Karpas-422 (cell line): Measurements from ENCODE around the gene EXOC6. TPM values are rescaled to one million over a fixed set of nuclear protein-coding genes. Genes with fewer than 3 reads are reported as not detected.

Experiments
- DNase-seq: peaks from one replicate; pipeline ENCODE4 v3.0.0-alpha.2; 2015
- H2AFZ ChIP-seq: fragments of 200-600 bp; sonication (generic); 2 replicates; pipeline ENCODE4 v1.6.1; 2014; ENCODE audit warnings: antibody characterized with exemption, low read length, mixed read lengths
- H3K27ac ChIP-seq: fragments of 200-600 bp; sonication (generic); 2 replicates; pipeline ENCODE4 v1.5.1; 2014; ENCODE audit warnings: mild to moderate bottlenecking, low read length, moderate library complexity
- H3K27me3 ChIP-seq: fragments of 200-600 bp; sonication (generic); 2 replicates; pipeline ENCODE4 v1.6.1; 2014; ENCODE audit warnings: low read length, mixed read lengths
- H3K36me3 ChIP-seq: fragments of 200-600 bp; sonication (generic); 2 replicates; pipeline ENCODE4 v1.6.1; 2014; ENCODE audit warnings: low read length, mixed read lengths; ENCODE audit not compliant: insufficient read depth
- H3K4me1 ChIP-seq: fragments of 200-600 bp; sonication (generic); 2 replicates; pipeline ENCODE4 v1.6.1; 2014; ENCODE audit warnings: mild to moderate bottlenecking, low read length, mixed read lengths
- H3K4me2 ChIP-seq: fragments of 200-600 bp; sonication (generic); 2 replicates; pipeline ENCODE4 v1.6.1; 2014; ENCODE audit warnings: low read length, low read depth, mild to moderate bottlenecking; ENCODE audit not compliant: poor library complexity, severe bottlenecking
- H3K4me3 ChIP-seq: fragments of 200-600 bp; sonication (generic); 2 replicates; pipeline ENCODE4 v1.5.1; 2014; ENCODE audit warnings: mild to moderate bottlenecking, antibody characterized with exemption, low read length, mixed read lengths
- H3K79me2 ChIP-seq: fragments of 200-600 bp; sonication (generic); 2 replicates; pipeline ENCODE4 v1.6.1; 2014; ENCODE audit warnings: mild to moderate bottlenecking, low read length, mixed read lengths
- H3K9ac ChIP-seq: fragments of 200-600 bp; sonication (generic); 2 replicates; pipeline ENCODE4 v1.6.0; 2014; ENCODE audit warnings: low read length
- H3K9me2 ChIP-seq: fragments of 200-600 bp; sonication (generic), shearing (Covaris generic); replicated peaks from 2 replicates; pipeline ENCODE4 v1.6.0; 2014; ENCODE audit warnings: mild to moderate bottlenecking, low read length, moderate library complexity; ENCODE audit not compliant: insufficient read depth
- H3K9me3 ChIP-seq: fragments of 300-700, 200-600 bp; sonication (generic); 2 replicates; pipeline ENCODE4 v1.6.1; 2014; ENCODE audit warnings: low read length, mixed read lengths
- H4K20me1 ChIP-seq: fragments of 200-600 bp; sonication (generic); 2 replicates; pipeline ENCODE4 v1.6.1; 2014; ENCODE audit warnings: mild to moderate bottlenecking, antibody characterized with exemption, low read length, low read depth; ENCODE audit not compliant: insufficient read depth
- total RNA-seq: library from RNA; depleted of rRNA; stranded (reverse); fragments of >200 nt; shearing (Covaris generic); gene quantifications from 2 replicates; pipeline ENCODE4 v1.2.3, GENCODE V29; 2014; ENCODE audit warnings: low replicate concordance

The EXOC6 gene
- total RNA-seq, 1 experiment from 2014 or later = 18.0 TPM

DNA sequence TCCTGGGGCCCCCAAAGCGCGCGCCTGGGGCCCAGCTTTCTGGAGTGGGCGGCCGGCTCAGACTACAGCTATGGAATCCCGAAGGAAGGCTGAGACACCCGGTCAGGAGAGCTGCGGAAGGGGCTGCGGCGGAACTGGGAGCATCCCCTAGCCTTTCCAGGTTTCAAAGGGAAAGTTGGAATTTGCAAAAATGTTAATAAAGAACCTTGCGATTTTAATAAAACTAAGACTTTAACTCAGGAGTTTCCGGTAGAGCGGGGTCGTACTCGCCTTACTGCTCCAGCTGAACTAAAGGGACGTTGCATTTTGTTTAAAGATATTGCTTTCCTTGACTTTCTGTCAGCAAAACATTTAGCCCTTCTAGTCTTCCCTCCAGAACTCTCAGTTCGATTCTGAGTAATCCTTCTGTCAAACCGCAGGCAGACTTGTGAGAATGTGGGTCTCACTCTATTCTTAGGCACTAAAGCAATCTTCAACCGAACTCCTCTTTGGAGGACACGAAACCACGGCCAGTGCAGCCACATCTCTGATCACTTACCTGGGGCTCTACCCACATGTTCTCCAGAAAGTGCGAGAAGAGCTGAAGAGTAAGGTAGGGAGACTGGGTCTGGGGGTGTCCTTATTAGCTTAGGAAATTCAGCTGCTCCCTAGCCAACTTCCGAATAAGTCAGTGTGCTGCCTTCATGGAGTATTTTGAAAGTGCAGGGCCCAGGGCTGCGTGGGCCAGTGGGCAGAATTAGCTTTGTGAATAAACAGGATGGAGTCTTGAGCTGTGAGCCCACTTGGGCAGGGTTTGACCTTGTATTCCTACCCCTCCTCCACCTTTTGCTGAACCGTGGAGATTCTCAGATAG is 227.3 kb downstream of the EXOC6 start:
- H3K27me3 ChIP-seq = no peaks in the 10 kb centered on the region

DNA sequence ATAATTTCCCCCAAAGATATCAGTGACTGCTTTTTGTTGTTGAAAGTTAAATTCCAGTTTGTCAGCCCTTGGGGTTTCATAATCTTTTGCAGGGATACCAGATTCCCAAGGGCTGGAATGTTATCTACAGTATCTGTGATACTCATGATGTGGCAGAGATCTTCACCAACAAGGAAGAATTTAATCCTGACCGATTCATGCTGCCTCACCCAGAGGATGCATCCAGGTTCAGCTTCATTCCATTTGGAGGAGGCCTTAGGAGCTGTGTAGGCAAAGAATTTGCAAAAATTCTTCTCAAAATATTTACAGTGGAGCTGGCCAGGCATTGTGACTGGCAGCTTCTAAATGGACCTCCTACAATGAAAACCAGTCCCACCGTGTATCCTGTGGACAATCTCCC is 228.6 kb downstream of the EXOC6 start:
- Histone ChIP-seq H2AFZ (no peak overlapping the region), H3K9ac (no peak overlapping the region), H3K36me3 (no peaks in the 10 kb centered on the region), H3K27ac (no peak overlapping the region), H4K20me1 (no peaks in the 10 kb centered on the region), H3K9me2 (no peaks in the 10 kb centered on the region), H3K4me3 (no peak overlapping the region), H3K4me2 (no peak overlapping the region), H3K27me3 (no peaks in the 10 kb centered on the region), H3K9me3 (no peaks in the 10 kb centered on the region), H3K79me2 (no peaks in the 10 kb centered on the region), H3K4me1 (peaks cover 4% of the 10 kb centered on the region)
- no peak for DNase-seq

More for the DNA sequence above, 227.3 kb downstream of the EXOC6 start:
- Histone ChIP-seq H3K27ac (no peak overlapping the region), H3K9me2 (no peaks in the 10 kb centered on the region), H4K20me1 (no peaks in the 10 kb centered on the region), H3K4me2 (no peak overlapping the region), H3K36me3 (no peaks in the 10 kb centered on the region), H3K4me3 (no peak overlapping the region), H2AFZ (no peak overlapping the region), H3K79me2 (no peaks in the 10 kb centered on the region), H3K9ac (no peak overlapping the region), H3K9me3 (no peaks in the 10 kb centered on the region), H3K4me1 (peaks cover 4% of the 10 kb centered on the region)
- DNase-seq = no peak

DNA sequence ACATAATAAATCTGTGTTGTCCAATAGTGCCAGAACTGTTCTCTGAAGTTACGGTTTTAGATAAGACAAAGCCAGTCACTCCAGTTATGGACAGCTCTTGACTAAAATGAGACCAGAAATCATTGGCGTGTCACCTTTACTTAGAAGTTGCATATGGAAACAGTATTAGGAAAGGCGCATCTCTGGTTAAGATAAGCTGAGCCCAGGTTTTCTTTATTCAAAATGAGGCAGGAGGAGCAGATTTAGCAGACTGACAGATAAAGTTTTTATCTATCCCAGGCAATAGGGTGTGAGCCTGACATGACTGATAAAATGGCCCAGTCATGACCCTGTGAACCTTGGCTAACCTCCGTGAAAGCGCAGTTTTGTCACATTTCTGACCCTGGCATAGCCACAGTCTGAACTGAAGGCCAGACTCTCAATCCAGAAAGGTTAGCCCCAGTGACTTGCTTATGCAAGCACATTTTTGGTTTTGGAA is 229.6 kb downstream of the EXOC6 start:
- Histone ChIP-seq H3K27me3 (no peaks in the 10 kb centered on the region), H3K9ac (no peak overlapping the region), H3K36me3 (no peaks in the 10 kb centered on the region), H3K9me3 (no peaks in the 10 kb centered on the region), H2AFZ (no peak overlapping the region), H4K20me1 (no peaks in the 10 kb centered on the region), H3K9me2 (no peaks in the 10 kb centered on the region), H3K79me2 (no peaks in the 10 kb centered on the region), H3K27ac (no peak overlapping the region), H3K4me1 (peaks cover 4% of the 10 kb centered on the region), H3K4me3 (no peak overlapping the region), H3K4me2 (no peak overlapping the region)
- no peak for DNase-seq

DNA sequence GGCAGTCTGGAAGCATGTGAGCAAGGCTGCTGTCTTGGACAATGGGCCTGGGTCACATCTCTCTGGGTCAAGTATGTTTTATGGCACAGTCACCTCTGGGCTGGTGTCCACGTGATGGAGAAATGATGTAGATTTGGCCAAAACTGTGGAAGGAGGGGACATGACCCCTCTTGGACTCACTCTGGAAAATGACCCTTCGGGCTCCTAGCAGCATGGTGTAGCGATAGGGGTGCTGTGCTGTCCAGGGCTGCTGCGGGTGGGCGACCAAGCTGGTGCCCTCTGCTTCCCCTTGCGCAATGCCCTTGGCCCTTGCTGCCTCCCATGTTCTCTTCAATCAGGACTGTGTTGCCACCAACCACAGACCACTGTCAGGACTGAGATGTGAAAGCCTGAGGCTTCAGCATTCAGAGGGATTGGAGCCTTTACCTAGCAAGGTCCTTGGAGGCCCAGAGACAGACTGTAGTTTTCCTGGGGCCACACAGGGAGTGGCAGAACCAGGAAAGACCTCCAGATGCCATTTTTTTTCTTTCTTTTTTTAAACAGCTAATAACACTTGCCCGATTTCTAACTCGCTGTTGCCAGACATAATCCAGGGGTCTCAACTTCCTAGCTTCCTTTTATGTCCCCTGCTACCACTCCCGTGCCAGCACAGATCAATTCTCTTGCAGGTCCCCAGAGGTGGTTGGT is 231.5 kb downstream of the EXOC6 start:
- Histone ChIP-seq H3K9me2 (no peaks in the 10 kb centered on the region), H3K27me3 (no peaks in the 10 kb centered on the region), H4K20me1 (no peaks in the 10 kb centered on the region), H3K9me3 (no peaks in the 10 kb centered on the region), H3K79me2 (no peaks in the 10 kb centered on the region), H3K4me3 (no peak overlapping the region), H3K27ac (no peak overlapping the region), H3K4me2 (no peak overlapping the region), H3K36me3 (no peaks in the 10 kb centered on the region), H3K9ac (no peak overlapping the region), H3K4me1 (no peaks in the 10 kb centered on the region), H2AFZ (no peak overlapping the region)
- DNase-seq = no peak

DNA sequence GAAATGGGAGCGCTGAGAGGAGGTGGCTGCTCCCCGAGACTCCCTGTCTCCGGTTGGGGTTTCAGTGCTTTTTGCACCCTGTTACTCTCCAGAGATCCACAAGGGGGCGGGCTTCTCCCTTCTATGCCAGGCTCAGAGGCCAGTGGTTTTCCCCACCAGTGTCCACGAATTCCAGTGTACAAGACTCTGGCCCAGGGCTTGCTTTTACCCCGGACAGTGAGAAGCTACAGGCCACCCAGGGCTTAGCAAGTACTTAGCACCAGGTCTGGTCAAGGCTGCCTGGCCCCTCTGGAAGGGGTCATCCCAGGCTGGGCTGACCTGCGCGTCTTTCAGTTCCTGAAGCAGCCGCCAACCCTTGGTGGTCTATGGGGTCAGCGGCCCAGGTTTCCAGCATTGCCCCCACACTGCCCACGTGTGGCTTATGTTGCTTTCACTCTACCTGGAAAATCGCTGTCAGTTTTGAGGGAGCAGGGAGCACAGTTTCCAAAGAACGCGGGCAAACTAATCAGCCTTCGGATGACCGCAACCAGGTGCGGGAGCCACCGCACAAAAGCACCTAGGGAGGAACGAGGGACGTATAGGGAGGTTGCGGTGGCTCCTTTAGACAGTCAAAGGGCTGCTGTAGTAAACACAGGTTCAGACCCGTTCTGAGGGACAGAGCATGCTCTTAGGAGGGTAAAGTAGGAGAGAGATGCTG is 232.2 kb downstream of the EXOC6 start:
- DNase-seq = peak; percentile 59

DNA sequence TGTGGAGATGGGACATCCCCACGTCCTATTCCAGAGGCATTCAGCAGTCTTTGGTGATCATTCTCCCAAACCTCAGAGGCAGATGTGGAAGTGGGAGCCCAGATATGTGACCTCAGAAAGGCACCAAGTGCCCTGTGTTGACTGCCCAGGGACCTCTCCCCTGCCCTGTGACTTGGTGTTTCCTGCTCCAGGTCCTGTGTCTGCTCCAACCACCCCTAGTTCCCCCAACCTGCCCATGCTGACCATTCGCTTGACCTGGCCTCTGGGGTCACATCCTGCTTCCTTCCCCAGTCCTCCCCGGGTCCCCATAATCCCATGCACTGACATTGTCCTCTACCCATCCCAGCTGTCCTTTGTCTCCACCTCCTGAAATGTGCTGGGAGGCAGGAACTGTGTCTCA is 233.0 kb downstream of the EXOC6 start:
- no peak overlapping the region for H3K9ac ChIP-seq
- H3K4me3 ChIP-seq = no peak overlapping the region
- H3K27ac ChIP-seq = no peak overlapping the region
- H3K27me3 ChIP-seq = no peaks in the 10 kb centered on the region
- no peak overlapping the region for H3K4me2 ChIP-seq
- no peaks in the 10 kb centered on the region for H3K79me2 ChIP-seq
- no peak overlapping the region for H2AFZ ChIP-seq
- H3K9me3 ChIP-seq = no peaks in the 10 kb centered on the region
- no peaks in the 10 kb centered on the region for H3K36me3 ChIP-seq
- no peaks in the 10 kb centered on the region for H4K20me1 ChIP-seq
- no peaks in the 10 kb centered on the region for H3K4me1 ChIP-seq
- H3K9me2 ChIP-seq = no peaks in the 10 kb centered on the region
- DNase-seq = no peak

More for the DNA sequence above, 232.2 kb downstream of the EXOC6 start:
- Histone ChIP-seq H2AFZ (no peak overlapping the region), H3K27ac (no peak overlapping the region), H4K20me1 (no peaks in the 10 kb centered on the region), H3K79me2 (no peaks in the 10 kb centered on the region), H3K4me1 (no peaks in the 10 kb centered on the region), H3K27me3 (no peaks in the 10 kb centered on the region), H3K9ac (no peak overlapping the region), H3K4me2 (no peak overlapping the region), H3K4me3 (no peak overlapping the region), H3K9me2 (no peaks in the 10 kb centered on the region), H3K9me3 (no peaks in the 10 kb centered on the region), H3K36me3 (no peaks in the 10 kb centered on the region)

DNA sequence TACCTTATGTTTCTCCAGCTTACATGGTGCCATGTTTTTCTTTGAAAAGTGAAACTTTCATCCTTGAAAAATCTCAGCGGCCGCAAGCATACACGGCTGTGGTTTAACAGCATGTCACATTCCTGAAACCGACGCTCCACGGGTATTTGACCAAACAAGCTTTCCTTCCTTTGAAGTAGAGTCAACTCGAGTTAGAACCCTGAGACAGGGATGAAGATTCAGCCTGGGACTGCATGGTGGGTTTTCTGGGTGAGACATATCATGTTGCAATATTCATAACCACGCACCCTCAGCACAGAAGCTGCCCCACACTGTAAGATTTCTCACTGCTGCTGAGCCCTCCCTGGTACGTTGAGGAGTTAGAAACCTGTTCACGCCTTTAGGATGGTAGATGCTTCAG is 233.5 kb downstream of the EXOC6 start:
- no peak overlapping the region for H2AFZ ChIP-seq
- H3K36me3 ChIP-seq = no peaks in the 10 kb centered on the region
- H3K9ac ChIP-seq = no peak overlapping the region
- no peak for DNase-seq
- H3K27ac ChIP-seq = no peak overlapping the region
- no peaks in the 10 kb centered on the region for H3K4me1 ChIP-seq
- H3K4me3 ChIP-seq = no peak overlapping the region
- H3K9me2 ChIP-seq = no peaks in the 10 kb centered on the region
- H3K4me2 ChIP-seq = no peak overlapping the region
- H3K27me3 ChIP-seq = no peaks in the 10 kb centered on the region
- H3K79me2 ChIP-seq = no peaks in the 10 kb centered on the region
- no peaks in the 10 kb centered on the region for H4K20me1 ChIP-seq
- no peaks in the 10 kb centered on the region for H3K9me3 ChIP-seq
